A673 (cell line): ENCODE results near the gene PEAK3. TPM values are rescaled to one million over a fixed set of nuclear protein-coding genes. Genes with fewer than 3 reads are reported as not detected.

Source experiments
- BruUV-seq: library from RNA; stranded (reverse); fragments of 400-500 nt; replicated peaks from 2 replicates; lab custom pipeline; 2021; lab: Mats Ljungman, UMichigan
- CTCF ChIA-PET: fragments of 300-600 bp; sonication (Branson Sonifier 250); formaldehyde crosslinking; loops from one replicate; lab custom pipeline; 2022; ENCODE audit warnings: antibody characterized with exemption; lab: Charles Lee
- POLR2A ChIA-PET: fragments of 300-600 bp; sonication (Branson Sonifier 250); formaldehyde crosslinking; loops from one replicate; lab custom pipeline; 2022; ENCODE audit warnings: antibody characterized with exemption; ENCODE audit not compliant: low non-redundant PET; lab: Charles Lee
- DNase-seq: peaks from one replicate; pipeline ENCODE4 v3.0.0-alpha.2; 2015; ENCODE audit warnings: low spot score
- H3K27ac ChIP-seq: fragments of 200-600 bp; sonication (generic); 2 replicates; pipeline ENCODE4 v1.5.1; 2016; ENCODE audit warnings: mixed run types, low read depth, mild to moderate bottlenecking, mixed read lengths, antibody characterized with exemption, low read length; ENCODE audit not compliant: poor library complexity, severe bottlenecking
- H3K27me3 ChIP-seq: fragments of 200-600 bp; sonication (generic); replicated peaks from 2 replicates; pipeline ENCODE4 v1.6.1; 2017; ENCODE audit warnings: mixed run types, low read depth, mild to moderate bottlenecking, mixed read lengths, antibody characterized with exemption, low read length; ENCODE audit not compliant: insufficient read depth, poor library complexity
- H3K36me3 ChIP-seq: fragments of 200-600 bp; sonication (generic); 2 replicates; pipeline ENCODE4 v1.6.1; 2016; ENCODE audit warnings: mixed run types, mild to moderate bottlenecking, mixed read lengths, antibody characterized with exemption, low read length; ENCODE audit not compliant: insufficient read depth, poor library complexity, severe bottlenecking
- H3K4me1 ChIP-seq: fragments of 200-600 bp; sonication (generic); 2 replicates; pipeline ENCODE4 v1.6.1; 2017; ENCODE audit warnings: mixed run types, mild to moderate bottlenecking, mixed read lengths, antibody characterized with exemption, low read length; ENCODE audit not compliant: insufficient read depth, poor library complexity, severe bottlenecking
- H3K4me3 ChIP-seq: fragments of 200-600 bp; sonication (generic); 2 replicates; pipeline ENCODE4 v1.5.1; 2016; ENCODE audit warnings: low read depth, mixed run types, mild to moderate bottlenecking, mixed read lengths, low read length; ENCODE audit not compliant: poor library complexity, severe bottlenecking
- H3K9me3 ChIP-seq: fragments of 200-600 bp; sonication (generic); 2 replicates; pipeline ENCODE4 v1.6.1; 2016; ENCODE audit warnings: mixed run types, low read depth, mild to moderate bottlenecking, mixed read lengths, antibody characterized with exemption, low read length; ENCODE audit not compliant: poor library complexity, severe bottlenecking
- EZH2 ChIP-seq: fragments of 200-600 bp; sonication (generic); IDR thresholded peaks from 2 replicates; pipeline ENCODE4 v1.6.1; 2017; ENCODE audit warnings: borderline replicate concordance, low read depth, mild to moderate bottlenecking, mixed read lengths, antibody characterized with exemption, low read length; ENCODE audit not compliant: poor library complexity, severe bottlenecking
- intact Hi-C: fragments of 100-400 bp; cut with micrococcal nuclease; formaldehyde crosslinking; loops from one replicate; pipeline ENCODE4 v1.10.0; 2022; ENCODE audit not compliant: unreplicated experiment
- total RNA-seq: library from RNA; stranded (reverse); gene quantifications from 2 replicates; pipeline ENCODE4 v1.2.3, GENCODE V29; 2021
- TF ChIP-seq, protein P1 (sequence below): fragments of 300-800, 200-600 bp; sonication (generic); conservative IDR thresholded peaks from 2 replicates; pipeline ENCODE4 v1.5.1; 2017; ENCODE audit warnings: low read depth, mild to moderate bottlenecking, antibody characterized with exemption, low read length, moderate library complexity, mixed read lengths

Gene PEAK3
- total RNA-seq, 1 experiment from 2014 or later, result not detected

DNA sequence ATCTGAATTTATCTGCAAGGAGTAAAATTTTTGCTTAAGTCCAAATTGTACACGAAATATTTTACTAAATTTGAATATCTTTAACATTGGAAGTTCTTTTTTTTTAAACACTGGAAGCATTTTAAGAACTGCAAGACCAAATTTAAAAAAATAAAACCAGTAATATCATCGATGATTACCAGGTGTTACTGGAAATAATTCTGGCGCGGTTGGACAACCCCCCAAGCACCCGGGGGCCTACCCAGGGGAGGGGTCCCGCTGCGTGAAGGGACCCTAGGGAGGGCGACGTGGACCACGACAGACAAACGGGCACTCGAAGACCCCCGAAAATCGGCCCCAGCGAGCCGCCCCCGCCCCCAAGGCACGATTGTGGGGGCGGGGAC is 13.1 kb downstream of the PEAK3 start:
- POLR2A ChIA-PET, result no interaction called here
- Histone ChIP-seq H3K4me1 (peaks cover 29% of the 10 kb centered on the region), H3K36me3 (peaks cover 32% of the 10 kb centered on the region), H3K4me3 (peak overlapping the region; percentile 100), H3K27ac (peak overlapping the region; percentile 68), H3K27me3 (no peaks in the 10 kb centered on the region), H3K9me3 (no peaks in the 10 kb centered on the region)
- TF ChIP-seq, protein P1, sequence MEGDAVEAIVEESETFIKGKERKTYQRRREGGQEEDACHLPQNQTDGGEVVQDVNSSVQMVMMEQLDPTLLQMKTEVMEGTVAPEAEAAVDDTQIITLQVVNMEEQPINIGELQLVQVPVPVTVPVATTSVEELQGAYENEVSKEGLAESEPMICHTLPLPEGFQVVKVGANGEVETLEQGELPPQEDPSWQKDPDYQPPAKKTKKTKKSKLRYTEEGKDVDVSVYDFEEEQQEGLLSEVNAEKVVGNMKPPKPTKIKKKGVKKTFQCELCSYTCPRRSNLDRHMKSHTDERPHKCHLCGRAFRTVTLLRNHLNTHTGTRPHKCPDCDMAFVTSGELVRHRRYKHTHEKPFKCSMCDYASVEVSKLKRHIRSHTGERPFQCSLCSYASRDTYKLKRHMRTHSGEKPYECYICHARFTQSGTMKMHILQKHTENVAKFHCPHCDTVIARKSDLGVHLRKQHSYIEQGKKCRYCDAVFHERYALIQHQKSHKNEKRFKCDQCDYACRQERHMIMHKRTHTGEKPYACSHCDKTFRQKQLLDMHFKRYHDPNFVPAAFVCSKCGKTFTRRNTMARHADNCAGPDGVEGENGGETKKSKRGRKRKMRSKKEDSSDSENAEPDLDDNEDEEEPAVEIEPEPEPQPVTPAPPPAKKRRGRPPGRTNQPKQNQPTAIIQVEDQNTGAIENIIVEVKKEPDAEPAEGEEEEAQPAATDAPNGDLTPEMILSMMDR, result no peak
- TF ChIP-seq EZH2, result no peak
- BruUV-seq, result no TSS peak
- CTCF ChIA-PET, result no interaction called here
- DNase-seq, result no peak
- intact Hi-C loops, result no loop called here

DNA sequence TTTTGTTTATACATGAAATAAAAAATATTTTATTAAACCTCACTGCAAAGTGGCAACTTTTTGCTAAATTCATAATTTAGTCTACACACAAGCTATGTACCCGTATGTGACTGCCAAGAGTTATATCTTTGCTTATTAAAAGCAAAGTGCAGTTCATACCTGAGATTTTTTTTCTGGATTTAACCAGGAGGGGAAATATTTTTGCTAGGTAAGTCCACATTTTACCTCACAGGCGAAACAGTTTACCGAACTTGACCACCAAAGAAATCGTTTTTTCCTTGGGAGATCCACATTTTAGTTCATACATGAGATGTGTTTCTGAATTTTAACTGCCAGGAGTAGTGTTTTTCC is 13.5 kb downstream of the PEAK3 start:
- CTCF ChIA-PET, result no interaction called here
- TF ChIP-seq, protein P1, result no peak
- no peak for TF ChIP-seq EZH2
- Histone ChIP-seq H3K27me3 (no peaks in the 10 kb centered on the region), H3K4me3 (peak overlapping the region; percentile 100), H3K27ac (peak overlapping the region; percentile 68), H3K36me3 (peaks cover 30% of the 10 kb centered on the region), H3K4me1 (peaks cover 28% of the 10 kb centered on the region), H3K9me3 (no peaks in the 10 kb centered on the region)
- POLR2A ChIA-PET, result no interaction called here
- BruUV-seq, result TSS peak; percentile 66
- intact Hi-C loops, result no loop called here
- no peak for DNase-seq

DNA sequence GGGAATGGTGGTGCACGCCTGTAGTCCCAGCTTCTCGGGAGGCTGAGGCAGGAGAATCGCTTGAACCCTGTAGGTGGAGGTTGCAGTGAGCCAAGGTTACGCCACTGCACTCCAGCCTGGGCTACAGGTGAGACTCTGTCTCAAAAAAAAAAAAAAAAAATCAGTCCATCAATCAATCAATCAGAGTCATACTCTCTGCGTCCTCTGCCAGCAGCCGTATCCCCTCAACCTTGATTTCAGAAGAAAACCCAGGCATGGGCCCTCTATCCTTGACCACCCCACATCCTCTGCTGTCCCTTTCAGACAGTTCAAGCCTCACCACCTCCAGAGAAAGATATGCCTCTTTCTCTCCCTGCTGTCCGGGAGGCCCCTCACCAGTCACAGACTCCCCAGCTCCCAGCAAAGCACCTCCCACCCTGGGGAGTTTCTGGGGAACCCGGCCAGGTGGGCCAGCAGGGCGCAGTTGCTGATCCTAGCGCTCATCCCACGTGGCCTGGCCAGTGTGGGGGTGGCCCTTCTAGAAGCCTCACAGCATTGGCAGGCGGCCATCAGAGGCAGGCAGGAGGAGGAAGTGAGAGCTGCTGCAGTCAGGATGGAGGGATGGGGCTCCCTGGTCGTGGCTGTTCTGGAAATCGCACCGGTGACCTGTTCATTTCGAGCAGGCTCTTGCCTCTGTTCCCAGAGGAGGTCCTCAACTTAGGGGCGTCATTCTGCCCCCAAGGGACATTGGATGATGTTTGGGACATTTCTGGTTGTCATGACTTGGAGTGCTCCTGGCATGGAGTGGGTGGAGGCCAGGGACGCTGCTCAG is 15.6 kb downstream of the PEAK3 start:
- Histone ChIP-seq H3K36me3 (peaks cover 11% of the 10 kb centered on the region), H3K27me3 (no peaks in the 10 kb centered on the region), H3K9me3 (no peaks in the 10 kb centered on the region), H3K4me1 (peaks cover 8% of the 10 kb centered on the region), H3K27ac (no peak overlapping the region), H3K4me3 (no peak overlapping the region)
- intact Hi-C loops, result no loop called here
- TF ChIP-seq EZH2, result no peak
- TF ChIP-seq, protein P1, result no peak
- POLR2A ChIA-PET, result no interaction called here
- no TSS peak for BruUV-seq
- no peak for DNase-seq
- CTCF ChIA-PET, result no interaction called here
